ENCODE data around the gene RDH11.

RDH11 gene

DNA sequence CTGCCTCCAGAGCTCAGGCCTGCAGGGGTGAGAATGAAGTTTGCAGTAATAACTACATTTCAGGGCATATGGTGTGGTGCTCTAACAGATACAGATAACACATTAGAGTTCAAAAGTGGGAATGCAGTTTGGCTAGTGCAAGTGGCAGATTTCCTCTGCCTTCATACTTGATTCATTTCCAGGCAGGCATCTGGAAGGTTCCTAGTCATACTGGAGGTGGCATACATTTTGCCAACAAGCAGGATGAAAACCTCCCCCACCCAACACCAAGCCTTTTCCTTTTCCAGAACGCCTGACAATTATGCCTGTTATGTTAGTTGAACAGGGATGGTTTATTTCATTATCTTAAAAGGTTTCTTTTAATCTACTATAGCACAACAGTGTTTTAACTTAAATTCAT, 45.4 kb downstream of the RDH11 start:
- no peak for DNase-seq (ENCODE audit: low read depth)

DNA sequence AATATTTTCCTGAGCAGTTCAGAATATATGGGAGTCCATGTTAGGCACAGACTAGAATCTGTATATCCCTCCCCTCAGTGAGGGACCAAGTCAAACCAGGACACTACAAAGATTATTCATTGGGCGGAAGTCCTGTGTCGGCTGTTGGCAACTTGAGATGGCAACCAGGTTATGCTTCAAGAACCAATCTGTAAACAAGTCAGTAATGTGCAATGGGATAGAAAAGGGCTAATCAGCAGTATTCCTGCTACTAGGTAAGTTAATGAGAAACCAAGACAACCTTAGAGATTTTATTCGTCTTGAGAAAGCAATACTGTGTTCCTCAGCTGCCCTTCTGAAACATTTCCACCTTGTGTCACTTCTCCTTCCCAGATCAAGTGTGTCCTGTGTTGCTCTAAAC, 49.4 kb downstream of the RDH11 start:
- no peak for DNase-seq (ENCODE audit: low read depth)

GRCh38 chr14:67645414-67645813, 50.1 kb downstream of the RDH11 start:
- no peak for DNase-seq (ENCODE audit: low read depth)

- DNase-seq (ENCODE audit: low read depth), result no peak
These were observed 51.1 kb downstream of the RDH11 start for GRCh38 chr14:67644428-67644827.

DNA sequence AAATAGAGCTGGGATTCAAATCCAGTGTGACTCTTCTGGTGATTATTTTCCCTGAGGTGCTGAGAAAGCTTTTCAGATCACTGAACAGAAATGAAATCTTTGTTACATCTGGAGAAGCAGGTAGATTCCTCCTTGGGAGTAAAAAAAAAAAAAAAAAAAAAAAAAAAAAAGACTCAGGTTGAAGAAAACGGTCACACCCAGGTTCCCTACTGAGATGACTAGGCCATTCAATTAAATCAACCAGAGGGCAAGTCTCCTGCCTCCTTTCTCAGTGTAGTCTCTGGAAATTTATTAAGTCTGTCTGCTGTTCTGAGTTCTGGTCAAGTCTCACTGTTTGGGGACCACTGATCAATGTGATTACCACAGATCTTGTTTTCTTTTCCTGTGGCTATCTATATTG, 51.9 kb downstream of the RDH11 start:
- DNase-seq (ENCODE audit: low read depth), result no peak

DNA sequence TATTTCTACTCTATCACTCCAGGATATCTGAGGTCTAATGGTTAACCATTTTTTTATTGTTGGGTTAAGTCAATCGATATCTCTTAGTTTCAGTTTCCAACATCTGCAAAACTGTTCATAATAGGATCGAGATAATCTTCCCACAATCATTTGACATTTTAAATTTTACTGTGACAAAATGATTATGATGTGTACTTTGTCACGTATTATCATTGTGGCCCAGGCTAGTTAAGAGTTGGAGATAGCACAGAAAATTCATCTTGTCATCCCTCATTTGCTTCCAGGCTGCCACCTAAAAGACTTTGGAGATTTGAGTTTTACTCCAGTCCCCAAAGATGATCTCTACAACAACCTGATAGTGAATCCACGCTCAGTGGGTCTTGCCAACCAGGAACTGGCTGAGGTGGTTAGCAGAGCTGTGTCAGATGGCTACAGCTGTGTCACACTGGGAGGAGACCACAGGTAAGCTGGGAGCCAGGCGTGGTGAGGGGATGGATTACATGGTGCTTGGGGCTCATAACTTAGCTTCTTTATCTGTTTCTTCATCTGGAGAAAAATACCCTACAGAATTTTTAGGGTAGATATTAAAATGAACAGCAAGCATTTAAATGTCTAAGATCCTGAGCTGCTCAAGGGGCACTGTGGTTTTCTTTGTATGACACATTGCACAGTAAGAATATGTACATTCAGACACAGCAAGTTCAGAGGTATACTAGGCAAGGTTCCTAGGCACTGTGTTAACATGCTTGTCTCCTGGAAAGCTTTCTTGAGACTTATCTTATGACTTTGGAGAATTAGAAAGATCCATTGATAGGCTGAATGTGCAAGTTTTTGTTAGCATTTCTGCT, 53.4 kb downstream of the RDH11 start:
- no peak for DNase-seq (ENCODE audit: low read depth)

- no peak for DNase-seq (ENCODE audit: low read depth)
These were observed 54.1 kb downstream of the RDH11 start for GRCh38 chr14:67641480-67641879.

DNA sequence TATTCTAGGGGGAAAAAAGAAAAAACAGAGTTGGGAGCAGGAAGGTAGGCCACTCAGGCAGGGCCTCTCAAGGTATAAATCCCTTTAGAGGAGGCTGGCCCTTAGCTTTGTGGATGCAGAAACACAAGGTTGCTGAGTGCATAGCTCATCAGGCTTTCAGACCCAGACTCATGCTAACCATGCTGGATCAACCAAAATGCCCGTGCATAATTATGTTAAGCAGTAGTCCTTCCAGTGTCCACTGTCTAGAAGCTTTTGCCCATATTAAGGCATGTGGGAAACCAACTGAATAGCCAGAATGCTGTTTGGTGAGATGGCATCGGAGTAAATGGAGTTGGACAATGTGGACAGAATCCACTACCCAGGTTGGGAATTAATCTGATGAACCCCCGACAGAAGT, 56.9 kb downstream of the RDH11 start:
- DNase-seq (ENCODE audit: low read depth), result no peak

DNA sequence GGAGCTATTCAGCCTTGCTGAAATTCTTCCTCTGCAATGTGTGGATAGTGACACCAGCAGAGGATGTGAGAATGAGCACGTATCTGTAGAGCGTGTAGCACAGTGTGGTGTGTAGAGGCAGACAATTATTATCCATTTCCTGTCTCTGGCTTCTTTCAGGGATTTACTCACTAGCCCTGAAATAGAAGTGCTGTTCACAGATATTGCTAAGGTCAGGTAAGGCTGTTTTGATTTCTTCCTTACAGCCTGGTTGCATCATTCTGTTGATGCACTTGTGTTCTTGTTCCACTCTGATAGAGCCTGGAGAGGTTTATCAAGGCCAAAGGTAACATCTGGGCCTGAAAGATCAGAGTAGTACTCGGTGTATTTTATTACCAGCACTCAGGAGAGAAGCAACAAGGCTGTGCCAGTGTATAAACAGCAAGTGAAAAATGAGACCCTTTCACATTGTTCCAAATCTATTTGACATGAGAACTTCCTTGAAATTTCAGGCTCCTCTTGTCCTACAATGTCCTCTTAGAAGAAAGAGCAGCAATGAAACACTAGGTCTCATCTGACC, 59.1 kb downstream of the RDH11 start:
- no peak for DNase-seq (ENCODE audit: low read depth)

DNA sequence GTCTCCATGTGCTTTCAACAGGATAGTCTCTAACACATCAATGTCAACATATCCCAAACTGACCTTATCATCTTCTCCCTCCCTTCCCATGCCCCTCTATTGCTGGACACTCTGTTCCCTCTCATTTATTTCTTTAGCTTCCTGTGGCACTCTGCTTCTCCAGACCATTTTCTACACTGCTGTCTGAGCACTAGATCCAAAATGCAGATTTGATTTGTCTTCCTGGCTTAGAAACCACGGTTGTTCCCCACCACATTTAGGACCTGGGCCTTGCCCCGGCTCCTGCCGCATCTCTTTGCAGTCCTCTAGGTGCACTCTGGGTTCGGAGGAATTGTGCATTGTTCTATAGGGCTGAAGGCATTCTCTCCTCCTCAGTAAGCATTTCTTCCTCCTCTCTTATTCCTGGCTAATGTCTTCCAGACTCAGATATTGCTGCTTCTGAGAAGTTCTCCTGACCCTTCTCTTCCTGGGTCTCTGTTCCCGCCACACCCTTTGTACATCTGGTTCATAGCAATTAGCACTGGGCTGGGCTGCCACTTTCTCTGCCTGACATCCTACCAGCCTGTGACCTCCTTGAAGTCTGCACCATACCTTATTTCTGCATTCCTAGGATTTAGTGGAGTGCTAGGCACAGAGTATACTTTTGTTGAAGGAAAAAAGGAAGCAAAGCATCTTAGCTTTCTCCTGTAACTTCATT, 62.0 kb downstream of the RDH11 start:
- DNase-seq (ENCODE audit: low read depth), result no peak

DNA sequence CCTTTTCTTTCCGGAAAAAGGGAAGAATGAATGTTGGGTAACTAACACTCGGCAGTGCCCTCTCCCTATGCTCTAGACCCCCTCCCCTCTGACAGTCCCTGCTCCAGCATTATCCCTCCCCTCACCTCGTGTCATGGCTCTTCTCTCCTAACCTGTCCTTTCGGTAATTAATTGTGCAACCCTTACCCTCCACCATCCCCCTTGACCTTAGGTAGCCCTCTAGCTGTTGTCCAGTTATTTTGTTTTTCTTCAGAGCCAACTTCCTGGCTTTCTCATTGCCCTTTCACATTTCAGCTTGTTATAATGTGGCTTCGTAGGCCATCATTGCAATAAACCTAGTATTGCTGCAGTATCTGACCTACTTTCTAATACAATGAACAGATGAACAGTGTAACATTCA, 64.6 kb downstream of the RDH11 start:
- no peak for DNase-seq (ENCODE audit: low read depth)

DNA sequence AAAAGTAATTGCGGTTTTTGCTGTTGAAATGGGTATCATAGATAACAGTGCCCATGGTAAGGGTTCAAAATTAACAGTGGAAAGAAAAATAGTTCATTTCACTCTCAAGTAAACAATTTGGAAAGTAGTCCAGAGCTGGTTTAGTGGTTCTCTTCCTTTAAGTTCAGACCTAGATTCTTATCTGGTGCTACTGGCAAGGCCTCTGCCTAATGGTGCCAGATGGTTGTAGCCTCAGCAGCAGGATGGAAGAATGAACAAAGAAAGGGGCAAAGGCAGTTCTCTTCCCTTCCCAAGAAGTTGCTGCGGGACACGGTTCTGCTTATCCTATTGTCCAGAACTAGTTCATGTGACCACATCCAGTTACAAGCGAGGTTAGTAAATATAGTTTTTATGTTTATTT, 65.4 kb downstream of the RDH11 start:
- no peak for DNase-seq (ENCODE audit: low read depth)

DNA sequence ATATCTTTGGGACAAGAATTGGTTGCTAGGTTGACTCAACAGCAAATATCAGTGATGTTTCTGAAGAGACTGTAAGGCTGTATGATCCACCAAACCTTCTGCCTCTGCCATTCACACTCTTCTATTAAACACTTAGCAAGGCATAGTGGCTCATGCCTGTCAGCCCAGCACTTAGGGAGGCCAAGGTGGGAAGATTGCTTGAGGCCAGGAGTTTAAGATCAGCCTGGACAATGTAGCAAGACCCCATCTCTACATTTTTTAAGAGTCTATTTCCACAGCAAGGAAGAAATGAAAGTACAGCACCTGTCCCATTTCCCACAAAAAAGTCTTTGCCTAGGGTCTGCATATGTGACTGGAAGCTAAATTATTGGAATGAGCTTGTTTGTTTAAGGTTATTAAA, 68.0 kb downstream of the RDH11 start:
- DNase-seq (ENCODE audit: low read depth), result no peak
